GM12878 (cell line): ENCODE data around the gene UBTF. TPM values are rescaled to one million over a fixed set of nuclear protein-coding genes. Genes with fewer than 3 reads are reported as not detected.

Experiments
- ATAC-seq: fragments of 200-7000 bp; cut with Tn5 transposase; 3 replicates; pipeline ENCODE4 v1.9.1; 2020; ENCODE audit warnings: mild to moderate bottlenecking, moderate library complexity
- BruUV-seq: library from RNA; stranded (reverse); fragments of 400-500 nt; replicated peaks from 2 replicates; lab custom pipeline; 2021; lab: Mats Ljungman, UMichigan
- CTCF ChIA-PET: fragments of 300-600 bp; sonication (Branson Sonifier 250); formaldehyde crosslinking; extraction: SDS; loops from one replicate; lab custom pipeline; 2021; ENCODE audit warnings: inconsistent platforms; lab: Yijun Ruan, JAX
- POLR2A ChIA-PET: fragments of 350-600 bp; formaldehyde crosslinking; extraction: SDS; loops from one replicate; lab custom pipeline; 2021; ENCODE audit warnings: inconsistent platforms; lab: Charles Lee
- RAD21 ChIA-PET: fragments of 300-600 bp; sonication (Branson Sonifier 250); formaldehyde crosslinking; loops from one replicate; lab custom pipeline; 2023; ENCODE audit warnings: antibody characterized with exemption; ENCODE audit not compliant: unreplicated experiment; lab: Charles Lee
- SMC1A ChIA-PET: fragments of 300-600 bp; sonication (Branson Sonifier 250); formaldehyde crosslinking; loops from one replicate; lab custom pipeline; 2023; ENCODE audit not compliant: unreplicated experiment, uncharacterized antibody; lab: Charles Lee
- DNase-seq: peaks from one replicate; pipeline ENCODE4 v3.0.0-alpha.2; 2011; ENCODE audit warnings: low read depth, low spot score
- FAIRE-seq: peaks from 3 replicates; lab custom pipeline; 2011; peaks lifted over from hg19 to GRCh38; lab: Jason Lieb, UNC
- H2AFZ ChIP-seq: 2 replicates; pipeline ENCODE4 v1.6.0; 2011; ENCODE audit warnings: low read depth, low read length, control low read depth; ENCODE audit not compliant: control insufficient read depth
- H3K27ac ChIP-seq: 2 replicates; pipeline ENCODE4 v1.5.1; 2011; ENCODE audit warnings: control low read depth; ENCODE audit not compliant: control insufficient read depth, insufficient read depth
- H3K27me3 ChIP-seq, 2 experiments: replicated peaks in 1 of 2; 2 replicates each; pipeline versions ENCODE4 v1.6.0 to v1.6.1; 2011; ENCODE audit warnings: low read length in 1 of 2; ENCODE audit not compliant: control insufficient read depth in 2 of 2, insufficient read depth in 2 of 2
- H3K36me3 ChIP-seq, 2 experiments: 2 replicates each; pipeline ENCODE4 v1.5.1; 2011; ENCODE audit warnings: low read length in 1 of 2; ENCODE audit not compliant: control insufficient read depth in 2 of 2, insufficient read depth in 2 of 2
- H3K4me1 ChIP-seq: 2 replicates; pipeline ENCODE4 v1.6.1; 2011; ENCODE audit warnings: mild to moderate bottlenecking, low read length, moderate library complexity, mixed read lengths; ENCODE audit not compliant: control insufficient read depth, insufficient read depth
- H3K4me2 ChIP-seq: 2 replicates; pipeline ENCODE4 v1.6.0; 2011; ENCODE audit warnings: control low read depth; ENCODE audit not compliant: control insufficient read depth, insufficient read depth
- H3K4me3 ChIP-seq: fragments of 200-600 bp; sonication (generic); 2 replicates; pipeline ENCODE4 v1.5.1; 2016
- H3K79me2 ChIP-seq: 2 replicates; pipeline ENCODE4 v1.6.0; 2011; ENCODE audit warnings: low read length; ENCODE audit not compliant: control insufficient read depth, insufficient read depth
- H3K9ac ChIP-seq: 2 replicates; pipeline ENCODE4 v1.8.0; 2011; ENCODE audit warnings: low read length, control low read depth, mixed read lengths; ENCODE audit not compliant: control insufficient read depth, insufficient read depth
- H3K9me3 ChIP-seq: replicated peaks from 3 replicates; pipeline ENCODE4 v1.5.1; 2011; ENCODE audit warnings: mild to moderate bottlenecking, low read length; ENCODE audit not compliant: control insufficient read depth, insufficient read depth
- H4K20me1 ChIP-seq: 2 replicates; pipeline ENCODE4 v1.6.0; 2011; ENCODE audit not compliant: control insufficient read depth, insufficient read depth
- ASH2L ChIP-seq: fragments of 300-600, 200-600 bp; sonication (generic); IDR thresholded peaks from 2 replicates; pipeline ENCODE4 v1.6.1; 2017; ENCODE audit warnings: low read depth, mild to moderate bottlenecking, borderline replicate concordance
- ATF7 ChIP-seq: fragments of 450-650 bp; IDR thresholded peaks from 2 replicates; pipeline ENCODE4 v1.6.1; 2016; ENCODE audit warnings: low read depth, mild to moderate bottlenecking
- BCLAF1 ChIP-seq: fragments of 450-650 bp; IDR thresholded peaks from 2 replicates; pipeline ENCODE4 v1.6.1; 2017; ENCODE audit warnings: antibody characterized with exemption, mild to moderate bottlenecking, moderate library complexity
- IKZF2 ChIP-seq, 2 experiments: fragments of 450-650 bp; IDR thresholded peaks; 2 replicates each; pipeline ENCODE4 v1.6.1; 2017; ENCODE audit warnings: mild to moderate bottlenecking in 2 of 2, moderate library complexity in 2 of 2
- PAX5 ChIP-seq: IDR thresholded peaks from 2 replicates; pipeline ENCODE4 v1.6.1; 2011; ENCODE audit warnings: low read depth, low read length, borderline replicate concordance
- SMAD5 ChIP-seq: IDR thresholded peaks from 2 replicates; pipeline ENCODE4 v1.6.1; 2016; ENCODE audit warnings: antibody characterized with exemption, low read depth
- SREBF1 ChIP-seq: IDR thresholded peaks from 2 replicates; pipeline ENCODE4 v1.6.1; 2012; ENCODE audit warnings: mild to moderate bottlenecking, low read length
- TCF7 ChIP-seq: IDR thresholded peaks from 2 replicates; pipeline ENCODE4 v1.6.1; 2014; ENCODE audit warnings: antibody characterized with exemption, borderline replicate concordance
- ZBTB4 ChIP-seq: fragments of 450-650 bp; formaldehyde crosslinking; IDR thresholded peaks from 2 replicates; pipeline ENCODE4 v1.4.0; 2022; ENCODE audit warnings: mild to moderate bottlenecking, moderate library complexity
- WGBS: methylation state at CpG from one replicate; pipeline ENCODE4 v1.1.6; 2016; ENCODE audit warnings: low lambda C conversion rate; ENCODE audit not compliant: insufficient replicate concordance, insufficient coverage; ENCODE audit errors: missing lambda C conversion rate; 5-methylcytosine and 5-hydroxymethylcytosine counted together
- in situ Hi-C: fragments of 300-500 bp; cut with MboI; formaldehyde crosslinking; loops from 9 replicates; pipeline ENCODE4 v1.14.3; 2018; ENCODE audit warnings: mixed read lengths
- intact Hi-C: fragments of 100-400 bp; cut with micrococcal nuclease; formaldehyde crosslinking; loops from one replicate; pipeline ENCODE4 v1.14.2; 2022; ENCODE audit not compliant: unreplicated experiment
- polyA plus RNA-seq, 11 experiments: library from polyadenylated mRNA; depleted of rRNA in 4 of 11; unstranded in 6 of 11; stranded (reverse) in 5 of 11; fragments of >200 nt; fragmentation: Nextera tagmentation in 4 of 11; fragmentation: Illumina TruSeq in 1 of 11; extraction: Ambion mirVana in 4 of 11; extraction: Trizol in 1 of 11; gene quantifications; 1 replicate in 1 of 11; 2 replicates in 10 of 11; pipeline versions ENCODE4 v1.2.1 to v1.2.3, GENCODE V29; 2011 to 2016; ENCODE audit warnings: inconsistent platforms in 2 of 11, missing spikeins in 2 of 11, low read depth in 1 of 11
- total RNA-seq, 4 experiments: library from RNA; depleted of rRNA in 3 of 4; stranded (reverse); fragments of >200 nt in 3 of 4; fragmentation: Illumina TruSeq in 1 of 4; extraction: Trizol in 1 of 4; gene quantifications; 2 replicates each; pipeline versions ENCODE4 v1.2.1 to v1.2.3, GENCODE V29; 2013 to 2021

The UBTF gene
- total and polyA plus RNA-seq, 10 of the 15 experiments (the other 5 are each of a cell fraction or from before 2014, with no cell fraction given) = 2.2 to 124 (median 79.6) TPM

GRCh38 chr17:44254361-44255095, 35.1 kb upstream of the UBTF start:
- H3K27me3 ChIP-seq = no peaks in the 10 kb centered on the region
- FAIRE-seq = no peak
- no peak for ATAC-seq
- in situ Hi-C loops (no loop called here), intact Hi-C loops (no loop called here)
- no peaks in the 10 kb centered on the region for H3K4me1 ChIP-seq
- no peaks in the 10 kb centered on the region for H4K20me1 ChIP-seq
- SMC1A ChIA-PET = no interaction called here
- CTCF ChIA-PET = interaction anchor here (0.6 to 1.2 kb wide), 2 partner anchors 45 to 380 kb away, joined by 3 read pairs; no protein-coding TSS in a partner anchor
- POLR2A ChIA-PET = interaction anchor here (0.6 kb wide), 1 partner anchor 238 kb away, joined by 3 read pairs; no protein-coding TSS in a partner anchor
- WGBS = 53% methylated on average over 10 of the region's 10 CpGs
- no peak for DNase-seq
- no peaks in the 10 kb centered on the region for H3K36me3 ChIP-seq
- no peaks in the 10 kb centered on the region for H3K79me2 ChIP-seq
- H3K9me3 ChIP-seq = no peaks in the 10 kb centered on the region
- RAD21 ChIA-PET = no interaction called here
- H3K4me2 ChIP-seq = no peak overlapping the region
- no peak overlapping the region for H3K4me3 ChIP-seq
- no peak overlapping the region for H2AFZ ChIP-seq
- H3K27ac ChIP-seq = no peak overlapping the region
- TF ChIP-seq SREBF1 = no peak
- no peak overlapping the region for H3K9ac ChIP-seq
- BruUV-seq = no TSS peak

GRCh38 chr17:44253006-44253405, 33.5 kb upstream of the UBTF start:
- Histone ChIP-seq H3K9ac (no peak overlapping the region), H3K27ac (no peak overlapping the region), H3K27me3 (no peaks in the 10 kb centered on the region), H3K4me2 (no peak overlapping the region), H3K4me1 (peaks cover 9% of the 10 kb centered on the region), H3K9me3 (no peaks in the 10 kb centered on the region), H2AFZ (no peak overlapping the region), H4K20me1 (no peaks in the 10 kb centered on the region), H3K4me3 (no peak overlapping the region), H3K36me3 (no peaks in the 10 kb centered on the region), H3K79me2 (no peaks in the 10 kb centered on the region)
- FAIRE-seq (no peak), ATAC-seq (no peak), DNase-seq (no peak)
- in situ Hi-C loops (no loop called here), intact Hi-C loops (no loop called here)
- ChIA-PET POLR2A (no interaction called here), RAD21 (interaction anchor here (1.0 kb wide), 1 partner anchor 32 kb away, joined by 4 read pairs; no protein-coding TSS in a partner anchor), CTCF (no interaction called here), SMC1A (no interaction called here)
- WGBS = 66% methylated on average over 13 of the region's 14 CpGs
- no TSS peak for BruUV-seq
- no peak for TF ChIP-seq ATF7
- no peak for TF ChIP-seq SMAD5
- TF ChIP-seq ZBTB4 (CRISPR knock-in tag) = no peak
- TF ChIP-seq ASH2L = no peak
- no peak for TF ChIP-seq IKZF2 (IDR thresholded peaks at IDR 0.05)
- TF ChIP-seq PAX5 = no peak
- no peak for TF ChIP-seq BCLAF1
- no peak for TF ChIP-seq TCF7
